EH (cell line): ENCODE measurements around the gene EEF1AKMT1.
"Not testable (repeated sequence)": the region's sequence is repeated elsewhere in the genome, so short reads cannot be mapped to it uniquely, and the experiment has no call there.

Experiments
- DNase-seq: peaks from one replicate; pipeline ENCODE4 v3.0.0-alpha.2; 2015; ENCODE audit warnings: low read depth

Gene EEF1AKMT1

GRCh38 chr13:20776751-20777150 is 3.0 kb upstream of the EEF1AKMT1 start:
- no peak for DNase-seq

GRCh38 chr13:20775961-20776360 is 2.2 kb upstream of the EEF1AKMT1 start:
- DNase-seq = no peak

- no peak for DNase-seq
Measured at GRCh38 chr13:20774746-20775145, 985 bp upstream of the EEF1AKMT1 start.

GRCh38 chr13:20772401-20773131 is 1.2 kb downstream of the EEF1AKMT1 start:
- peak; percentile 3 for DNase-seq

GRCh38 chr13:20769834-20770233 is 3.9 kb downstream of the EEF1AKMT1 start:
- no peak for DNase-seq

GRCh38 chr13:20769091-20769490 is 4.7 kb downstream of the EEF1AKMT1 start:
- DNase-seq = no peak

- no peak for DNase-seq
Measured at GRCh38 chr13:20767309-20767943, 6.3 kb downstream of the EEF1AKMT1 start.

- DNase-seq = no peak
Measured at GRCh38 chr13:20760872-20761271, 12.9 kb downstream of the EEF1AKMT1 start.

- no peak for DNase-seq
Measured at GRCh38 chr13:20754009-20754408, 19.8 kb downstream of the EEF1AKMT1 start.

- no peak for DNase-seq
Measured at GRCh38 chr13:20749377-20749776, 24.4 kb downstream of the EEF1AKMT1 start.

GRCh38 chr13:20743830-20744404 is 29.8 kb downstream of the EEF1AKMT1 start:
- not testable (repeated sequence) for DNase-seq

- DNase-seq = no peak
Measured at GRCh38 chr13:20740021-20740420, 33.7 kb downstream of the EEF1AKMT1 start.

- no peak for DNase-seq
Measured at GRCh38 chr13:20738616-20739015, 35.1 kb downstream of the EEF1AKMT1 start.

GRCh38 chr13:20729633-20730585 is 43.9 kb downstream of the EEF1AKMT1 start:
- DNase-seq = no peak

- DNase-seq = no peak
Measured at GRCh38 chr13:20728579-20729311, 45.0 kb downstream of the EEF1AKMT1 start.

- no peak for DNase-seq
Measured at GRCh38 chr13:20727856-20728255, 45.9 kb downstream of the EEF1AKMT1 start.

- peak; percentile 79 for DNase-seq
Measured at GRCh38 chr13:20721454-20722357, 52.1 kb downstream of the EEF1AKMT1 start.

- no peak for DNase-seq
Measured at GRCh38 chr13:20721058-20721453, 52.7 kb downstream of the EEF1AKMT1 start.

- DNase-seq = no peak
Measured at GRCh38 chr13:20720499-20720898, 53.3 kb downstream of the EEF1AKMT1 start.

GRCh38 chr13:20719783-20720182 is 54.0 kb downstream of the EEF1AKMT1 start:
- DNase-seq = no peak
